ENCODE data around the gene COG5. TPM values are rescaled to one million over a fixed set of nuclear protein-coding genes. Genes with fewer than 3 reads are reported as not detected.
A peak's percentile ranks its signal among the peaks of the same experiment; 100 is the strongest.

COG5 gene
- total and polyA plus RNA-seq, 9 of the 15 experiments (the other 6 are each of a cell fraction or from before 2014, with no cell fraction given) = 15.3 to 75.1 (median 56.4) TPM

DNA sequence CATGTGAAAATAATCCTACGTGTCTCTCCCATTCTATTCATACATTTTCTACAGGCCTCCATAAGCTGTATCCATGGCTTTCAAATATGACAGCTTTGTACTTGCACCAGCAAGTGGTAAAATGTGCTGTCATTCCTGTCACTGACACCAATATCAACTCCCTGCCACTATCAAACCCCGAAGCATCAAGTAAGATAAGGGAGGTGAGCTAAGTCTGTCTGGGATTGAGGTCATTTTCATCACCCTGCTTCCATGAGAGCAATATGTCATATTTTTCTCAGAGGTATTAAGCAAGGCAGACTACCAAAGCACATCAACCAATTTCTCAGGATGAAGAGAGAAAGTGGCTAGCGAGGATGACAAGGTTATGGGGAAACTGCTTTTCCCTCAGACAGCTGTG is 82.8 kb downstream of the COG5 start (continued):
- TF ChIP-seq, protein P1, sequence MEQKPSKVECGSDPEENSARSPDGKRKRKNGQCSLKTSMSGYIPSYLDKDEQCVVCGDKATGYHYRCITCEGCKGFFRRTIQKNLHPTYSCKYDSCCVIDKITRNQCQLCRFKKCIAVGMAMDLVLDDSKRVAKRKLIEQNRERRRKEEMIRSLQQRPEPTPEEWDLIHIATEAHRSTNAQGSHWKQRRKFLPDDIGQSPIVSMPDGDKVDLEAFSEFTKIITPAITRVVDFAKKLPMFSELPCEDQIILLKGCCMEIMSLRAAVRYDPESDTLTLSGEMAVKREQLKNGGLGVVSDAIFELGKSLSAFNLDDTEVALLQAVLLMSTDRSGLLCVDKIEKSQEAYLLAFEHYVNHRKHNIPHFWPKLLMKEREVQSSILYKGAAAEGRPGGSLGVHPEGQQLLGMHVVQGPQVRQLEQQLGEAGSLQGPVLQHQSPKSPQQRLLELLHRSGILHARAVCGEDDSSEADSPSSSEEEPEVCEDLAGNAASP (IDR thresholded peaks at IDR 0.05) = no peak
- TF ChIP-seq ZNF24 (IDR thresholded peaks at IDR 0.05) (no peak), ZNF699 (CRISPR knock-in tag; IDR thresholded peaks at IDR 0.05; ENCODE audit: insufficient replicate concordance) (no peak), TRIM24 (IDR thresholded peaks at IDR 0.05) (peak in 1 of 2 experiments; percentile 73; a peak in 2 of 4 replicates), SETDB1 (IDR thresholded peaks at IDR 0.05; ENCODE audit: low read length) (no peak), EP300 (IDR thresholded peaks at IDR 0.05; ENCODE audit: low read length) (peak; percentile 69), NFE2 (IDR thresholded peaks at IDR 0.05; ENCODE audit: low read depth) (peak; percentile 64), PHB (CRISPR knock-in tag; IDR thresholded peaks at IDR 0.05) (no peak), KDM1A (IDR thresholded peaks at IDR 0.05) (no peak), MECOM (CRISPR knock-in tag; IDR thresholded peaks at IDR 0.05) (0 out of 2 replicates have a peak, but pooled peaks have one; percentile 50)
- TF ChIP-seq, protein P2, sequence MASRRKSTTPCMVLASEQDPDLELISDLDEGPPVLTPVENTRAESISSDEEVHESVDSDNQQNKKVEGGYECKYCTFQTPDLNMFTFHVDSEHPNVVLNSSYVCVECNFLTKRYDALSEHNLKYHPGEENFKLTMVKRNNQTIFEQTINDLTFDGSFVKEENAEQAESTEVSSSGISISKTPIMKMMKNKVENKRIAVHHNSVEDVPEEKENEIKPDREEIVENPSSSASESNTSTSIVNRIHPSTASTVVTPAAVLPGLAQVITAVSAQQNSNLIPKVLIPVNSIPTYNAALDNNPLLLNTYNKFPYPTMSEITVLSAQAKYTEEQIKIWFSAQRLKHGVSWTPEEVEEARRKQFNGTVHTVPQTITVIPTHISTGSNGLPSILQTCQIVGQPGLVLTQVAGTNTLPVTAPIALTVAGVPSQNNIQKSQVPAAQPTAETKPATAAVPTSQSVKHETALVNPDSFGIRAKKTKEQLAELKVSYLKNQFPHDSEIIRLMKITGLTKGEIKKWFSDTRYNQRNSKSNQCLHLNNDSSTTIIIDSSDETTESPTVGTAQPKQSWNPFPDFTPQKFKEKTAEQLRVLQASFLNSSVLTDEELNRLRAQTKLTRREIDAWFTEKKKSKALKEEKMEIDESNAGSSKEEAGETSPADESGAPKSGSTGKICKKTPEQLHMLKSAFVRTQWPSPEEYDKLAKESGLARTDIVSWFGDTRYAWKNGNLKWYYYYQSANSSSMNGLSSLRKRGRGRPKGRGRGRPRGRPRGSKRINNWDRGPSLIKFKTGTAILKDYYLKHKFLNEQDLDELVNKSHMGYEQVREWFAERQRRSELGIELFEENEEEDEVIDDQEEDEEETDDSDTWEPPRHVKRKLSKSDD (conservative IDR thresholded peaks at IDR 0.05; ENCODE audit: low read length) = no peak
- TF ChIP-seq, protein P3, sequence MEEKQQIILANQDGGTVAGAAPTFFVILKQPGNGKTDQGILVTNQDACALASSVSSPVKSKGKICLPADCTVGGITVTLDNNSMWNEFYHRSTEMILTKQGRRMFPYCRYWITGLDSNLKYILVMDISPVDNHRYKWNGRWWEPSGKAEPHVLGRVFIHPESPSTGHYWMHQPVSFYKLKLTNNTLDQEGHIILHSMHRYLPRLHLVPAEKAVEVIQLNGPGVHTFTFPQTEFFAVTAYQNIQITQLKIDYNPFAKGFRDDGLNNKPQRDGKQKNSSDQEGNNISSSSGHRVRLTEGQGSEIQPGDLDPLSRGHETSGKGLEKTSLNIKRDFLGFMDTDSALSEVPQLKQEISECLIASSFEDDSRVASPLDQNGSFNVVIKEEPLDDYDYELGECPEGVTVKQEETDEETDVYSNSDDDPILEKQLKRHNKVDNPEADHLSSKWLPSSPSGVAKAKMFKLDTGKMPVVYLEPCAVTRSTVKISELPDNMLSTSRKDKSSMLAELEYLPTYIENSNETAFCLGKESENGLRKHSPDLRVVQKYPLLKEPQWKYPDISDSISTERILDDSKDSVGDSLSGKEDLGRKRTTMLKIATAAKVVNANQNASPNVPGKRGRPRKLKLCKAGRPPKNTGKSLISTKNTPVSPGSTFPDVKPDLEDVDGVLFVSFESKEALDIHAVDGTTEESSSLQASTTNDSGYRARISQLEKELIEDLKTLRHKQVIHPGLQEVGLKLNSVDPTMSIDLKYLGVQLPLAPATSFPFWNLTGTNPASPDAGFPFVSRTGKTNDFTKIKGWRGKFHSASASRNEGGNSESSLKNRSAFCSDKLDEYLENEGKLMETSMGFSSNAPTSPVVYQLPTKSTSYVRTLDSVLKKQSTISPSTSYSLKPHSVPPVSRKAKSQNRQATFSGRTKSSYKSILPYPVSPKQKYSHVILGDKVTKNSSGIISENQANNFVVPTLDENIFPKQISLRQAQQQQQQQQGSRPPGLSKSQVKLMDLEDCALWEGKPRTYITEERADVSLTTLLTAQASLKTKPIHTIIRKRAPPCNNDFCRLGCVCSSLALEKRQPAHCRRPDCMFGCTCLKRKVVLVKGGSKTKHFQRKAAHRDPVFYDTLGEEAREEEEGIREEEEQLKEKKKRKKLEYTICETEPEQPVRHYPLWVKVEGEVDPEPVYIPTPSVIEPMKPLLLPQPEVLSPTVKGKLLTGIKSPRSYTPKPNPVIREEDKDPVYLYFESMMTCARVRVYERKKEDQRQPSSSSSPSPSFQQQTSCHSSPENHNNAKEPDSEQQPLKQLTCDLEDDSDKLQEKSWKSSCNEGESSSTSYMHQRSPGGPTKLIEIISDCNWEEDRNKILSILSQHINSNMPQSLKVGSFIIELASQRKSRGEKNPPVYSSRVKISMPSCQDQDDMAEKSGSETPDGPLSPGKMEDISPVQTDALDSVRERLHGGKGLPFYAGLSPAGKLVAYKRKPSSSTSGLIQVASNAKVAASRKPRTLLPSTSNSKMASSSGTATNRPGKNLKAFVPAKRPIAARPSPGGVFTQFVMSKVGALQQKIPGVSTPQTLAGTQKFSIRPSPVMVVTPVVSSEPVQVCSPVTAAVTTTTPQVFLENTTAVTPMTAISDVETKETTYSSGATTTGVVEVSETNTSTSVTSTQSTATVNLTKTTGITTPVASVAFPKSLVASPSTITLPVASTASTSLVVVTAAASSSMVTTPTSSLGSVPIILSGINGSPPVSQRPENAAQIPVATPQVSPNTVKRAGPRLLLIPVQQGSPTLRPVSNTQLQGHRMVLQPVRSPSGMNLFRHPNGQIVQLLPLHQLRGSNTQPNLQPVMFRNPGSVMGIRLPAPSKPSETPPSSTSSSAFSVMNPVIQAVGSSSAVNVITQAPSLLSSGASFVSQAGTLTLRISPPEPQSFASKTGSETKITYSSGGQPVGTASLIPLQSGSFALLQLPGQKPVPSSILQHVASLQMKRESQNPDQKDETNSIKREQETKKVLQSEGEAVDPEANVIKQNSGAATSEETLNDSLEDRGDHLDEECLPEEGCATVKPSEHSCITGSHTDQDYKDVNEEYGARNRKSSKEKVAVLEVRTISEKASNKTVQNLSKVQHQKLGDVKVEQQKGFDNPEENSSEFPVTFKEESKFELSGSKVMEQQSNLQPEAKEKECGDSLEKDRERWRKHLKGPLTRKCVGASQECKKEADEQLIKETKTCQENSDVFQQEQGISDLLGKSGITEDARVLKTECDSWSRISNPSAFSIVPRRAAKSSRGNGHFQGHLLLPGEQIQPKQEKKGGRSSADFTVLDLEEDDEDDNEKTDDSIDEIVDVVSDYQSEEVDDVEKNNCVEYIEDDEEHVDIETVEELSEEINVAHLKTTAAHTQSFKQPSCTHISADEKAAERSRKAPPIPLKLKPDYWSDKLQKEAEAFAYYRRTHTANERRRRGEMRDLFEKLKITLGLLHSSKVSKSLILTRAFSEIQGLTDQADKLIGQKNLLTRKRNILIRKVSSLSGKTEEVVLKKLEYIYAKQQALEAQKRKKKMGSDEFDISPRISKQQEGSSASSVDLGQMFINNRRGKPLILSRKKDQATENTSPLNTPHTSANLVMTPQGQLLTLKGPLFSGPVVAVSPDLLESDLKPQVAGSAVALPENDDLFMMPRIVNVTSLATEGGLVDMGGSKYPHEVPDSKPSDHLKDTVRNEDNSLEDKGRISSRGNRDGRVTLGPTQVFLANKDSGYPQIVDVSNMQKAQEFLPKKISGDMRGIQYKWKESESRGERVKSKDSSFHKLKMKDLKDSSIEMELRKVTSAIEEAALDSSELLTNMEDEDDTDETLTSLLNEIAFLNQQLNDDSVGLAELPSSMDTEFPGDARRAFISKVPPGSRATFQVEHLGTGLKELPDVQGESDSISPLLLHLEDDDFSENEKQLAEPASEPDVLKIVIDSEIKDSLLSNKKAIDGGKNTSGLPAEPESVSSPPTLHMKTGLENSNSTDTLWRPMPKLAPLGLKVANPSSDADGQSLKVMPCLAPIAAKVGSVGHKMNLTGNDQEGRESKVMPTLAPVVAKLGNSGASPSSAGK (IDR thresholded peaks at IDR 0.05) = no peak
- TF ChIP-seq, protein P4, sequence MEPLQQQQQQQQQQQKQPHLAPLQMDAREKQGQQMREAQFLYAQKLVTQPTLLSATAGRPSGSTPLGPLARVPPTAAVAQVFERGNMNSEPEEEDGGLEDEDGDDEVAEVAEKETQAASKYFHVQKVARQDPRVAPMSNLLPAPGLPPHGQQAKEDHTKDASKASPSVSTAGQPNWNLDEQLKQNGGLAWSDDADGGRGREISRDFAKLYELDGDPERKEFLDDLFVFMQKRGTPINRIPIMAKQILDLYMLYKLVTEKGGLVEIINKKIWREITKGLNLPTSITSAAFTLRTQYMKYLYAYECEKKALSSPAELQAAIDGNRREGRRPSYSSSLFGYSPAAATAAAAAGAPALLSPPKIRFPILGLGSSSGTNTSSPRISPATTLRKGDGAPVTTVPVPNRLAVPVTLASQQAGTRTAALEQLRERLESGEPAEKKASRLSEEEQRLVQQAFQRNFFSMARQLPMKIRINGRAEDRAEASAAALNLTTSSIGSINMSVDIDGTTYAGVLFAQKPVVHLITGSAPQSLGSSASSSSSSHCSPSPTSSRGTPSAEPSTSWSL (CRISPR knock-in tag; IDR thresholded peaks at IDR 0.05; ENCODE audit: borderline replicate concordance) = no peak
